ENCODE results near the gene CORO7.

GRCh38 chr16:4426021-4426684 is 9.8 kb upstream of the CORO7 start:
- TF ChIP-seq, protein P1, sequence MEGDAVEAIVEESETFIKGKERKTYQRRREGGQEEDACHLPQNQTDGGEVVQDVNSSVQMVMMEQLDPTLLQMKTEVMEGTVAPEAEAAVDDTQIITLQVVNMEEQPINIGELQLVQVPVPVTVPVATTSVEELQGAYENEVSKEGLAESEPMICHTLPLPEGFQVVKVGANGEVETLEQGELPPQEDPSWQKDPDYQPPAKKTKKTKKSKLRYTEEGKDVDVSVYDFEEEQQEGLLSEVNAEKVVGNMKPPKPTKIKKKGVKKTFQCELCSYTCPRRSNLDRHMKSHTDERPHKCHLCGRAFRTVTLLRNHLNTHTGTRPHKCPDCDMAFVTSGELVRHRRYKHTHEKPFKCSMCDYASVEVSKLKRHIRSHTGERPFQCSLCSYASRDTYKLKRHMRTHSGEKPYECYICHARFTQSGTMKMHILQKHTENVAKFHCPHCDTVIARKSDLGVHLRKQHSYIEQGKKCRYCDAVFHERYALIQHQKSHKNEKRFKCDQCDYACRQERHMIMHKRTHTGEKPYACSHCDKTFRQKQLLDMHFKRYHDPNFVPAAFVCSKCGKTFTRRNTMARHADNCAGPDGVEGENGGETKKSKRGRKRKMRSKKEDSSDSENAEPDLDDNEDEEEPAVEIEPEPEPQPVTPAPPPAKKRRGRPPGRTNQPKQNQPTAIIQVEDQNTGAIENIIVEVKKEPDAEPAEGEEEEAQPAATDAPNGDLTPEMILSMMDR (IDR thresholded peaks at IDR 0.05; ENCODE audit: borderline replicate concordance, extremely low read depth, low read length, poor library complexity, severe bottlenecking): peak; percentile 3
- no peak for TF ChIP-seq EZH2 (IDR thresholded peaks at IDR 0.05; ENCODE audit: borderline replicate concordance, low read depth, low read length, severe bottlenecking)
